Lower lobe of right lung (tissue), 2 donors: Measurements from ENCODE around the gene FBP1. TPM values are rescaled to one million over a fixed set of nuclear protein-coding genes. Genes with fewer than 3 reads are reported as not detected.

Experiments used
- ATAC-seq, 2 donors: fragments of 200-7000 bp; cut with Tn5 transposase; one replicate each; pipeline ENCODE4 v1.9.1; 2020 to 2022; ENCODE audit warnings: mild to moderate bottlenecking in 2 of 2, moderate library complexity in 2 of 2
- DNase-seq: peaks from one replicate; pipeline ENCODE4 v3.0.0-alpha.2; 2020
- H3K27ac ChIP-seq: fragments of 200-600 bp; one replicate; pipeline ENCODE4 v1.8.0; 2022
- H3K27me3 ChIP-seq: fragments of 200-600 bp; one replicate; pipeline ENCODE4 v1.8.0; 2022; ENCODE audit warnings: low read depth
- H3K36me3 ChIP-seq: fragments of 200-600 bp; one replicate; pipeline ENCODE4 v1.8.0; 2022; ENCODE audit warnings: mild to moderate bottlenecking
- H3K4me1 ChIP-seq: fragments of 200-600 bp; one replicate; pipeline ENCODE4 v1.8.0; 2022
- H3K4me3 ChIP-seq: fragments of 200-600 bp; one replicate; pipeline ENCODE4 v1.8.0; 2022; ENCODE audit warnings: mild to moderate bottlenecking
- H3K9me3 ChIP-seq: fragments of 200-600 bp; one replicate; pipeline ENCODE4 v1.8.0; 2022
- CTCF ChIP-seq: fragments of 200-600 bp; IDR thresholded peaks from one replicate; pipeline ENCODE4 v1.8.0; 2022; ENCODE audit warnings: antibody characterized with exemption, mild to moderate bottlenecking
- intact Hi-C: fragments of 100-400 bp; cut with DNase I; formaldehyde crosslinking; loops from one replicate; pipeline ENCODE4 v1.11.0; 2022
- total RNA-seq: library from RNA; stranded (reverse); fragmentation: NEBNext Ultra II Directional; extraction: Animal tissue kit (Norgen Biotek cat#: 25700); gene quantifications from one replicate; pipeline ENCODE4 v1.2.1, GENCODE V29; 2021
- donor health status: DM: no; HTN: yes; CAD: no; lungs with severe emphysema.

Gene FBP1
- total RNA-seq, 1 donor from 2014 or later, result 527 TPM

- ATAC-seq, result no peak
- no peak for DNase-seq
- intact Hi-C loops, result no loop called here
Observed at GRCh38 chr9:94645901-94646300, 6.6 kb upstream of the FBP1 start.

GRCh38 chr9:94644543-94644942, 5.2 kb upstream of the FBP1 start:
- DNase-seq (no peak), ATAC-seq (no peak)
- Histone ChIP-seq H3K4me1 (peaks cover 26% of the 10 kb centered on the region), H3K9me3 (no peaks in the 10 kb centered on the region), H3K36me3 (no peaks in the 10 kb centered on the region), H3K27ac (no peak overlapping the region), H3K27me3 (no peaks in the 10 kb centered on the region), H3K4me3 (no peak overlapping the region)
- TF ChIP-seq CTCF, result no peak
- intact Hi-C loops, result no loop called here

More at GRCh38 chr9:94645901-94646300, 6.6 kb upstream of the FBP1 start:
- no peaks in the 10 kb centered on the region for H3K36me3 ChIP-seq
- no peak overlapping the region for H3K27ac ChIP-seq
- H3K9me3 ChIP-seq, result no peaks in the 10 kb centered on the region
- H3K4me1 ChIP-seq, result peaks cover 22% of the 10 kb centered on the region
- no peaks in the 10 kb centered on the region for H3K27me3 ChIP-seq
- TF ChIP-seq CTCF, result no peak
- H3K4me3 ChIP-seq, result no peak overlapping the region

- Histone ChIP-seq H3K4me3 (no peak overlapping the region), H3K9me3 (no peaks in the 10 kb centered on the region), H3K27me3 (no peaks in the 10 kb centered on the region), H3K27ac (no peak overlapping the region), H3K4me1 (peaks cover 18% of the 10 kb centered on the region), H3K36me3 (no peaks in the 10 kb centered on the region)
- ATAC-seq (no peak), DNase-seq (no peak)
- intact Hi-C loops, result no loop called here
- no peak for TF ChIP-seq CTCF
Observed at GRCh38 chr9:94643741-94644140, 4.4 kb upstream of the FBP1 start.

- intact Hi-C loops, result no loop called here
- Histone ChIP-seq H3K27me3 (no peaks in the 10 kb centered on the region), H3K4me3 (no peak overlapping the region), H3K4me1 (peaks cover 13% of the 10 kb centered on the region), H3K36me3 (no peaks in the 10 kb centered on the region), H3K9me3 (no peaks in the 10 kb centered on the region), H3K27ac (no peak overlapping the region)
- TF ChIP-seq CTCF, result no peak
- DNase-seq, result peak; percentile 69
- peak; percentile 40 to 45 for ATAC-seq
Observed at GRCh38 chr9:94643176-94643575, 3.9 kb upstream of the FBP1 start.

GRCh38 chr9:94642501-94642900, 3.2 kb upstream of the FBP1 start:
- ATAC-seq, result no peak
- no peak for DNase-seq
- no peak overlapping the region for H3K27ac ChIP-seq
- H3K4me1 ChIP-seq, result peaks cover 18% of the 10 kb centered on the region
- intact Hi-C loops, result no loop called here
- no peaks in the 10 kb centered on the region for H3K27me3 ChIP-seq
- H3K36me3 ChIP-seq, result no peaks in the 10 kb centered on the region
- H3K4me3 ChIP-seq, result no peak overlapping the region
- no peaks in the 10 kb centered on the region for H3K9me3 ChIP-seq
- TF ChIP-seq CTCF, result no peak

GRCh38 chr9:94639999-94640376, 670 bp upstream of the FBP1 start:
- no peak for DNase-seq
- no peak for TF ChIP-seq CTCF
- peak overlapping the region; percentile 86 for H3K27ac ChIP-seq
- intact Hi-C loops, result no loop called here
- peak in 1 of 2 donors; percentile 22 for ATAC-seq
- H3K27me3 ChIP-seq, result no peaks in the 10 kb centered on the region
- H3K4me1 ChIP-seq, result peaks cover 29% of the 10 kb centered on the region
- peak overlapping the region; percentile 82 for H3K4me3 ChIP-seq
- H3K9me3 ChIP-seq, result no peaks in the 10 kb centered on the region
- no peaks in the 10 kb centered on the region for H3K36me3 ChIP-seq
